Left colon (tissue), 2 donors: Measurements from ENCODE around the gene RECQL. TPM values are rescaled to one million over a fixed set of nuclear protein-coding genes. Genes with fewer than 3 reads are reported as not detected.
"Not testable (repeated sequence)": the region's sequence is repeated elsewhere in the genome, so short reads cannot be mapped to it uniquely, and the experiment has no call there.

Source experiments
- ATAC-seq: fragments of 200-7000 bp; cut with Tn5 transposase; one replicate; pipeline ENCODE4 v1.9.1; 2020; ENCODE audit warnings: mild to moderate bottlenecking, moderate library complexity
- DNase-seq, 2 donors: peaks; one replicate each; pipeline ENCODE4 v3.0.0-alpha.2; 2020
- intact Hi-C, 2 donors: fragments of 100-400 bp; cut with DNase I in 1 of 2; cut with micrococcal nuclease in 1 of 2; formaldehyde crosslinking; loops; one replicate each; pipeline versions ENCODE4 v1.11.2 to v1.14.0; 2022; cut with DNase I, micrococcal nuclease
- total RNA-seq, 2 donors: library from RNA; stranded (reverse); fragmentation: NEBNext Ultra II Directional; extraction: Animal tissue kit (Norgen Biotek cat#: 25700); gene quantifications; one replicate each; pipeline ENCODE4 v1.2.1, GENCODE V29; 2021
- donor health status: DM: no; HTN: no; CAD: no.
- donor health status: DM: yes; HTN: yes; CAD: no.

RECQL gene
- total RNA-seq, 2 donors from 2014 or later, result 11.5 to 11.7 TPM

DNA sequence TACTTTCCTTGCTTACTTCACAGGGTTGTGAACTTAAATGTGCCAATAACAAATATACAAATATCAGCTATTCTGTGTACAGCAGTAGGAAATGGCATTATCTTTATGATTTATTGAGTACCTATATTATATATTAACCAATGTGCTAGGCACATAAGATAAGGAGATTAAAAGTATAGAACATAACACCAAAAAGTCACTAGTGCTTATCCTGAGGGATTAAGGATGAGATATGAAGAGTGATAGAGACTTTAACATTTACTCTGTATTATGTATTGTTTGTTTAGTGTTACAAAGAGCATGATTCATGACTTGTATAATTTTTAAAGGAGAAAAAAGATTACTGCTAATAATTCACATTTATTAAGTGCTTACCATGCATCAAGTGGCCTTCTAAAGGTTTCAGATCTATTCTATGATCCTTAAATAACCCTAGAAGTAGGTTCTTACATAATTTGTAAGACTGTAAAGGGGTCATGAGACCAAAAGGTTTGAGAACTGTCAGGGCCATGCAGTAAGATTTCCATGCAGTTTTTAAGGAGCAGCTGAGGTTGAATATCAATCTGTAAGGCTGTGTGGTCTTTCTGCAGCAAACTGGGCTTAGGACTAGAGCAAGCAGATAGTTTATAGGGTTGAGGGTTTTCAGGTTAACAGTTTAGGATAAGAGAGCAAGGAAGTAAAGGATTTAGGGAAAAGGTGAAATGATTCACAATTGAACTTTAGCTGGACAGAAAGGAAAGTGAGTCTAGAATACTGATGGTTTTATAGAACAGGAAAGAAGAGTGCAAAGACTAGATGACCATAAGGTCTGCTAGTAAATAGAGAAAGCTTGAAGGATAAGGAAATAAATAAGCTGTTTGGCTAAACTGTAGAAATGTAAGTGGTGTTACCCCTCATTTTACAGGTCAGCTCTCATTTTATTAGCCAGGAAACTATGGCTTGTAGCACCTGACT is 57.0 kb downstream of the RECQL start:
- no peak for DNase-seq
- intact Hi-C loops, result no loop called here
- peak; percentile 55 for ATAC-seq

DNA sequence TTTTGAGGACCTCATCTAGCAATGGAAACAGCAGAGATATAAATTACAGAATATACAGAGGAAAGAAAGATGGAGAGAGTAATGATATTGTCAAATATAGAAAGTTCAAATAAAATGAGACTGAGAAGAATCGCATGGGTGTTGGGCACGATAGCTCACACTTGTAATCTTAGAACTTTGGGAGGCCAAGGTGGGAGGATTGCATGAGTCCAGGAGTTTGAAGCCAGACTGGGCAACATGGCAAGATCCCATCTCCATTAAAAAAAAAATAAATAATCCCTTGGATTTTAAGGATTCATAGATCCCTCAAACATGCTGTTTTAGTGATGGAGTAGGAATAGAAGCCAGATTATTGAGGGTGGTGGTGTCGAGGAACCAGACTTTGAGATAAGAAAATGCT is 62.1 kb downstream of the RECQL start:
- intact Hi-C loops, result loop anchor here in 1 of 2 donors (10.0 kb wide), 1 partner anchor 65 kb away; the partner anchor contains the start of genes GOLT1B and RECQL
- DNase-seq (no peak), ATAC-seq (no peak)

DNA sequence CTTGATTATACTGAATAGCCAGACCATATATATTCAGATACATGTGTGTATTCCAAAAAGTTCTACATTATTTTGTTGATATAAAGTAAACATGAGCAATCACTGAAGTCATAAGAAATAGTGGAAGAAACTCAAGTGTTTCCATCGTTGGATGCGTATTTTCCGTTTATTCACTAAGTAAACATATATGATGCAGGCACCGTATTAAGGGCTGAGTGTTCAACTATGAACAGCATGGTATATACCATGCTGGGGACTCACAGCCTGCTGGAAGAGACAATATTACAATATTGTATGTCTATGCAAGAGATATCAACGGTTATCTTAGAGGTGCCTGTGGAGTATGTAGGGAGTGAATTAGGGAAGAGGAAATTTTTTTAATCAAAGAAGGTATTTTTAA is 62.8 kb downstream of the RECQL start:
- DNase-seq (no peak), ATAC-seq (no peak)
- intact Hi-C loops, result loop anchor here in 1 of 2 donors (10.0 kb wide), 1 partner anchor 66 kb away; the partner anchor contains the start of genes GOLT1B and RECQL

DNA sequence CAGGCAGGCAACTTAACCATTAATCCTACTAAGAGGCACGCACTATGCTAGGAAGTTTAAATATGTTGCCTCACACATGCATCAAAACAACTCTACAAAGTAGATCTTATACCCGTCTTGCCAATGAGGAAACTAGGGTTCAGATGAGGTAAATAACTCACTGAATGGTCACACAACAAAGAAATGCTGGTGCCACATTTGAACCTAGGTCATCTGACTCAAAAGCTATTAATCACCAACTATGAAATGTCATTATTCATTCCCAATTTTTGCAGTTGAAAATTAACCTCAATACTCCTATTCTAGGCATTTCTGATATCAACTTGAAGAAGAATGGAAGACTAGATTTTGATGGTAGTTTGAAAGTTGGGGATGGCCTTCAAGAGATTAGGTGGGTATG is 66.7 kb downstream of the RECQL start:
- intact Hi-C loops, result loop anchor here in 1 of 2 donors (10.0 kb wide), 1 partner anchor 70 kb away; the partner anchor contains the start of genes GOLT1B and RECQL
- no peak for ATAC-seq

GRCh38 chr12:21433525-21433924 is 67.9 kb downstream of the RECQL start:
- no peak for DNase-seq
- ATAC-seq, result no peak
- intact Hi-C loops, result loop anchor here in 1 of 2 donors (10.0 kb wide), 1 partner anchor 71 kb away; the partner anchor contains the start of genes GOLT1B and RECQL

More for the DNA sequence above, 66.7 kb downstream of the RECQL start:
- DNase-seq, result no peak

DNA sequence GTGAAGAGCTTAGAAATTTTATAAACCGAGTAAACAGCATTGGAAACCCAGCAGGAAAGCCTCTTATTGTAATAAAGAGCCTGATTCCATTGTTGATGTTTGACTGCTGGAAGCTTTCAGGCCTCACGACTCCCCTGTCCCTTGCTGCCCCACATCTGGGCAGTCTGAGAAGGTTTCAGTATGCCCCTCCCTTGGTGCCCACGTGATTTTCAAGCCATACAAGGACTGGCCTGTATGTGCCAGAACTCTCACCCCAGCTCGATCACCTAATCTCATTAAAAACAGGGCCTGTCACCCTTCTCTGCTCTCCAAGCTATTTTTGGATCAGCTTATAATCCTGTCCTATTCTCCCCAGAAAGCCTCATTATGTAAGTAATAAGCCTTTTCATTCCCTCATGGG is 71.4 kb downstream of the RECQL start:
- no peak for DNase-seq
- intact Hi-C loops, result loop anchor here in 1 of 2 donors (10.0 kb wide), 1 partner anchor 75 kb away; the partner anchor contains the start of genes GOLT1B and RECQL
- no peak for ATAC-seq

- DNase-seq (no peak), ATAC-seq (no peak)
- intact Hi-C loops, result no loop called here
Observed at GRCh38 chr12:21428241-21428640, 73.2 kb downstream of the RECQL start.

DNA sequence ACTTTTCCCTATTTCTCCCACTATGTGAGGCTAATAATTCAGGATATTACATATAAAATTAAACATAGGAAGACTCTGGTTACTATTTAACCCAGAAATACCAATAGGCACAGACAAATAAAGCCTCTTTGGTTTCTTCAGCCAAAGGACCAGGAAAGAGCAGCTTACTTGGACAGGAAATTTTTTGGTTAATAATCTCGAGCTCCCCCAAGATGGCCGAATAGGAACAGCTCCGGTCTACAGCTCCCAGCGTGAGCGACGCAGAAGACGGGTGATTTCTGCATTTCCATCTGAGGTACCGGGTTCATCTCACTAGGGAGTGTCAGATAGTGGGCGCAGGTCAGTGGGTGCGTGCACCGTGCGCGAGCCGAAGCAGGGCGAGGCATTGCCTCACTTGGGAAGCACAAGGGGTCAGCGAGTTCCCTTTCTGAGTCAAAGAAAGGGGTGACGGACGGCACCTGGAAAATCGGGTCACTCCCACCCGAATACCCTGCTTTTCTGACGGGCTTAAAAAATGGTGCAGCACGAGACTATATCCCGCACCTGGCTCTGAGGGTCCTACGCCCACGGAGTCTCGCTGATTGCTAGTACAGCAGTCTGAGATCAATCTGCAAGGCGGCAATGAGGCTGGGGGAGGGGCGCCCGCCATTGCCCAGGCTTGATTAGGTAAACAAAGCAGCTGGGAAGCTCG is 82.3 kb downstream of the RECQL start:
- intact Hi-C loops, ATAC-seq, DNase-seq: not testable (repeated sequence)

Other genes starting within 250 kb of the RECQL start
- not detected for gene SLCO1A2, start 166.7 kb downstream of the RECQL start, total RNA-seq
- not detected for gene IAPP, start 128.7 kb downstream of the RECQL start, total RNA-seq
- 10 to 100 TPM; 36.7 to 46.2 TPM for gene PYROXD1, start 64.0 kb downstream of the RECQL start, total RNA-seq
- gene GOLT1B, start 154 bp upstream of the RECQL start, total RNA-seq, result 10 to 100 TPM; 18.6 to 23.3 TPM
- not detected for gene SPX, start 24.7 kb upstream of the RECQL start, total RNA-seq
- not detected for gene GYS2, start 103.2 kb upstream of the RECQL start, total RNA-seq
- 100 to 1,000 TPM; 209 to 214 TPM for gene LDHB, start 156.2 kb upstream of the RECQL start, total RNA-seq